GM21390 (cell line): Measurements from ENCODE around the gene PIH1D2.
"Not testable (repeated sequence)": the region's sequence is repeated elsewhere in the genome, so short reads cannot be mapped to it uniquely, and the experiment has no call there.

Experiments
- ATAC-seq: cut with Tn5 transposase; IDR thresholded peaks from one replicate; pipeline ENCODE4 v1.9.1; 2021; ENCODE audit not compliant: unreplicated experiment

Gene PIH1D2

DNA sequence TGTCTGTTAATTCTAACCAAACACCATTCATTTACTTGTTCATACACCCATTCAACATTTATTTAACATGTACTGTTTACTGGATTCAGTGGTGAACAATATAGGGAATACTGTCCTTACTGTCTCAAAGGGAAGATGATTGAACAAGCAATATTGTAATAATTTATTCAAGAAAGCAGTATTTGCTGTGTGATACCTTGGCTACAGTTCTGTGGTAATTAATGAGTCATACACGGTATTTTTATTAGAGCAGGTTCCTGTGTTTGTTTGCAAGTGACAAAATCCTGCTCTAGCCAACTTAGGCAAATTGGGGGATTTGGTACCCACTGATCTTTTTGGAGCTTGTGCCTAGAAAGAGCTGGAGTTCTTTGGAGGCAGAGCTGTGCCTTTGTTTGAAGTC lies 15.7 kb downstream of the PIH1D2 start:
- no peak for ATAC-seq

GRCh38 chr11:112057170-112057569 lies 16.6 kb downstream of the PIH1D2 start:
- ATAC-seq: no peak

DNA sequence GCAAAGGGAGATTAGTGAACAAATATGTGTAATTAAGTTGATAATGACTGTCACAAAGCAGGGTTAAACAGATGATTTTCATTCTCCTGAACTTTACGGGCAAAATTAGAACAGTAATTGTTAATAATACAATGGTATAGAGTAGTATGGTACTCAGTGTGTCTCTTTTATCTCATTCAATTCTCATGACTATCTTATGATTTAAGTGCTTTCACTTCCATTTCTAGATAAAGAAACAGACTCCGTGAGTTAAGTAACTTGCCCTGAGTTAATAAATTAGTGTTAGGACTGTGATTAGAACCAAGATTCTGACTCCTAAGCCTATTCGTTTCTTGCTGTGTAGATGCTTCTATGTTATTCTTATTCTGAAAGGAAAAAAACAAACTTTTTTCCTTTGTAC lies 22.0 kb downstream of the PIH1D2 start:
- no peak for ATAC-seq

GRCh38 chr11:112050721-112051120 lies 23.1 kb downstream of the PIH1D2 start:
- peak; percentile 86 for ATAC-seq

- no peak for ATAC-seq
These were observed 24.0 kb downstream of the PIH1D2 start for GRCh38 chr11:112049777-112050176.

- not testable (repeated sequence) for ATAC-seq
These were observed 25.6 kb downstream of the PIH1D2 start for GRCh38 chr11:112048256-112048655.

DNA sequence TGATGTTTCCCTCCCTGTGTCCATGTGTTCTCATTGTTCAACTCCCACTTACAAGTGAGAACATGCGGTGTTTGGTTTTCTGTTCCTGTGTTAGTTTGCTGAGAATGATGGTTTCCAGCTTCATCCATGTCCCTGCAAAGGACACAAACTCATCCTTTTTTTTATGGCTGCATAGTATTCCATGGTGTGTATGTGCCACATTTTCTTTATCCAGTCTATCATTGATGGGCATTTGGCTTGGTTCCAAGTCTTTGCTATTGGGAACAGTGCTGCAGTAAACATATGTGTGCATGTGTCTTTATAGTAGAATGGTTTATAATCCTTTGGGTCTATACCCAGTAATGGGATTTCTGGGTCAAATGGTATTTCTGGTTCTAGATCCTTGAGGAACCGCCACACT lies 27.2 kb downstream of the PIH1D2 start:
- ATAC-seq: not testable (repeated sequence)

DNA sequence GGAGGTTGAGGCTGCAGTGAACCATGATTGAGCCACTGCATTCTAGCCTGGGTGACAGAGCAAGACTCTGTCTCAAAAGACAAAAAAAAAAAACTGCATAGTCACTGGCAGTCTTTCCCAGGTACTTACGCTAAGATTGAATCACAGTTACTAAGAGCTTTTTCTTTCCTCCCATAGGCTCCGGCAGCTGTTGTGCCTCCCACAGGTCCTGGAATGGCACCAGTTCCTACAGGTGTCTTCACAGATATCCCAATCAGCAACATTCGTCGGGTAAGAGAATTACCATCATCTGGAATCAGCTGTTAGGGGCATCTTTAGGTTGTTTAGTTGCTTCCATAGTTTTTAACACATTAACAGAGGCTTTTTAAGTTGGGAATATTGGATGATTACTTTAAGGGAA lies 28.9 kb downstream of the PIH1D2 start:
- ATAC-seq: no peak

- ATAC-seq: no peak
These were observed 30.9 kb downstream of the PIH1D2 start for GRCh38 chr11:112042961-112043304.

- ATAC-seq: no peak
These were observed 31.5 kb downstream of the PIH1D2 start for GRCh38 chr11:112042161-112042960.

GRCh38 chr11:112037527-112037926 lies 36.3 kb downstream of the PIH1D2 start:
- ATAC-seq: no peak

DNA sequence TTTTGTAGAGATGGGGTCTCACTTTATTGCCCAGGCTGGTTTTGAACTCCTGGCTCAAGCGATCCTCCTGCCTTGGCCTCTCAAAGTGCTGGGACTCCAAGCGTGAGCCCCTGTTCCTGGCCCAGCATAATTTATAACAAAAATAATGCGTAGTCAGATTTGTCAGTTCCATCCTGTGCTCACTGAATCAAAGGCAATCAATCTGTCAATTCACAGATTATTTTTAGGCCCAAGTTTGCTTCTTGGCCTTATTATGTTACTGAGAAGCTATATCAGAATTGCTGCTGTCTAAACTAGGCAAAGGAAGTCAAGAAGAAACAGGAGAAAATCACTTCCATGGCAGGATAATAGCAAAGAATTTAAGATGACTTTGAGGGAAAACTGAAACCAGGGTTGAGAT lies 39.9 kb downstream of the PIH1D2 start:
- ATAC-seq: no peak

- no peak for ATAC-seq
These were observed 44.4 kb downstream of the PIH1D2 start for GRCh38 chr11:112029460-112029859.

GRCh38 chr11:112026784-112027410 lies 46.9 kb downstream of the PIH1D2 start:
- ATAC-seq: not testable (repeated sequence)

DNA sequence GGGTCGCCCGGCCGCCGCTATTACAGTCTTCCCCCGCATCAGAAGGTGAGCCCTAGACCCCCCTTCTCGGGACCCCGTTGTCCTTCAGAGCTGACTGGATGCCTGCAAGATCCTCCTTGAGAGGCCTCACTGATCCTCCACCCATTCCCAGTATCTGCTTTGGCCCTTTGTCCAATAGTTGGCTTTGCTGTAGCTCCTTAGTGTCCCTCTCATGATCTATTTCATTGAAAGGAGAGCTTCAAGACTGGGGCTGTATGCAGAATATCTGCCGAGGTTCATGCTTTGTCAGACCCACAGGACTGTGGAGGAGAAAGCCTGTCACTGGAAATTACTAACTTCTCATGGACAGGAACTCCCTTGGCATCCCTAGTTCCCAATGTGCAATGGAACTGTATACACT lies 48.1 kb downstream of the PIH1D2 start:
- ATAC-seq: no peak

- ATAC-seq: peak; percentile 74
These were observed 48.8 kb downstream of the PIH1D2 start, which contains the start of gene DLAT for GRCh38 chr11:112024773-112025678. DLAT (plus strand) TSS chr11:112025408; CDS start chr11:112025473, 65 bp downstream.

DNA sequence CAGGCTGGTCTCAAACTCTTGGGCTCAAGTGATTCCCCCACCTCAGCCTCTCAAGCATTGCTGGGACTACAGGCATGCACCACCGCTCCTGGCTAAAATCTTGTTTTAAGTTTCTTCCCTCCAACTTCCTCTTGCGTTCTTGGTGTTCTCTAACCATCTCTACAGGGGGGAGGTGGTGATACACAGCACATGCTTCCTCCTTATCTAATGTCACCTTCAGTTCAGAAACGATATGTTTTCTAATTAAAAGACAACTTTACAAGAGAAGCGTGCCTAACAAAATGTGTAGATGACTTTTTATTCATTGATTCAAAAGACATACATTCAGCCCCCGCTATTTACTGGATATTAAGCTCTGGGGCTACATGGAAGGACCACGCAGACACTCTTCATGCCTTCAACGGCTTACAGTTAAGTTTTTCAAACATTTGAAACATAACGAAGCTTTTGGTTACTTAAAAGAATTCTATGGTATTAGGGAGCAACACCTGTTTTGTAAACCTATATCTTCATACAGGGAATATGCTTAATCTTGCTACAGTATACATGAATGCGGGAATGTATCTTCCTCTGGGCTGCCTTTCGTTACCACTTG lies 49.5 kb downstream of the PIH1D2 start:
- ATAC-seq: peak; percentile 52

DNA sequence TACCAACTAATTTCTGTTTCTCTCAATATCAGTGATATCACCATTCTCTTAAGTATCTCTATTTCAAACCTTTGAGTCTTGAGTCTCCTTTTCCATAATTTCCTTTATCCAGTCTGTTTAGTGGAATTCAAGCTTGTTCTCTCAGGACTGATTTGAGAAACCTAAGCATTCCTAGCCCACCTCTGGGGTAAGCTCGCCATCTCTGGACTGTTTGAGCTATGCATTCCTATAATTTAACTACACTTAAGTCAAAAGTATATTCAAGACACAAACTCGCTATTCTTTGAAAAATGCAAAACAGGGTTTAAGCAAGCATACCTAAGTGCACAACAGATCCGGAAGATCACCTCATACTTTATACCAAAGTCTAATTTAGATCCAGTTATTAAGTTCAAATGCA lies 50.7 kb downstream of the PIH1D2 start:
- no peak for ATAC-seq

GRCh38 chr11:112019066-112019465 lies 54.8 kb downstream of the PIH1D2 start:
- ATAC-seq: no peak
